GM12892 (cell line): Measurements from ENCODE around the gene SRGN.

Experiments
- POLR2A ChIP-seq: IDR thresholded peaks from 2 replicates; pipeline ENCODE4 v1.6.1; 2011; ENCODE audit warnings: low read depth, low read length, control low read depth
- POLR2AphosphoS5 ChIP-seq: IDR thresholded peaks from 2 replicates; pipeline ENCODE4 v1.6.1; 2011; ENCODE audit warnings: low read depth, low read length, control low read depth

- TF ChIP-seq POLR2A (no peak), POLR2AphosphoS5 (no peak)
These were observed 7.7 kb upstream of the SRGN start for GRCh38 chr10:69080226-69080625.
